ENCODE results near the gene SPATA33. TPM values are rescaled to one million over a fixed set of nuclear protein-coding genes. Genes with fewer than 3 reads are reported as not detected.

Gene SPATA33
- total RNA-seq, 1 experiment from 2014 or later: 17.4 TPM

DNA sequence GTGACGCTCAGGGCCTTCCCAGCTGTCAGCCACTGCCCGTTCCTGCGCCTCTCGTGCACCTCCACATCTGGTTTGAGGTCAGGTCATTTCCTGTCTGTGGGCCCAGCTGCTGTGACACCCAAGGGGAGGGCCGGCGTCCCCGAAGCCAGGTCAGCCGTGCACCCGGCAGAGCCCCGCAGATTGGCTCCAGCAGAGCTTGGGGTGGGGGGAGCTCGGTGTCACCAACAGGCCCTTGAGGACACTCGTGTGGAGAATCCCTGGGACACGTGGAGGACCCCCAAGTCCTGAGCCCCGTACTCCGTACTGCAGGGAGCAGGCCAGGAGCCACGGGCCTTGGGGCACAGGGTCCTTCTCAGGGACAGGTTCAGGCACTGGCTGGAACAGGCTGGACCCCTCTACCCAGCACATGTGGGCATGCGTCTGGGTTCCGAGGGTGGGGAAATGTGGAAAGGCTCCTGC lies 39.1 kb downstream of the SPATA33 start:
- no peak overlapping the region for H2AK5ac ChIP-seq (ENCODE audit: insufficient read length, low read length)
- no peak overlapping the region for H3K27ac ChIP-seq (ENCODE audit: insufficient read length, low read depth, low read length)
- no peak overlapping the region for H3K9ac ChIP-seq (ENCODE audit: extremely low read depth, insufficient read length, low read length)
- no peak overlapping the region for H4K91ac ChIP-seq (ENCODE audit: insufficient read length, low read depth, low read length)
- no CpG with 5 or more reads among the region's 18 CpGs for WGBS (ENCODE audit: extremely low coverage, insufficient read length, low lambda C conversion rate)
- no peaks in the 10 kb centered on the region for H3K79me2 ChIP-seq (ENCODE audit: insufficient read depth, low read length)
- H3K27me3 ChIP-seq (ENCODE audit: insufficient read depth, low read length): no peaks in the 10 kb centered on the region
- TF ChIP-seq, protein P1, sequence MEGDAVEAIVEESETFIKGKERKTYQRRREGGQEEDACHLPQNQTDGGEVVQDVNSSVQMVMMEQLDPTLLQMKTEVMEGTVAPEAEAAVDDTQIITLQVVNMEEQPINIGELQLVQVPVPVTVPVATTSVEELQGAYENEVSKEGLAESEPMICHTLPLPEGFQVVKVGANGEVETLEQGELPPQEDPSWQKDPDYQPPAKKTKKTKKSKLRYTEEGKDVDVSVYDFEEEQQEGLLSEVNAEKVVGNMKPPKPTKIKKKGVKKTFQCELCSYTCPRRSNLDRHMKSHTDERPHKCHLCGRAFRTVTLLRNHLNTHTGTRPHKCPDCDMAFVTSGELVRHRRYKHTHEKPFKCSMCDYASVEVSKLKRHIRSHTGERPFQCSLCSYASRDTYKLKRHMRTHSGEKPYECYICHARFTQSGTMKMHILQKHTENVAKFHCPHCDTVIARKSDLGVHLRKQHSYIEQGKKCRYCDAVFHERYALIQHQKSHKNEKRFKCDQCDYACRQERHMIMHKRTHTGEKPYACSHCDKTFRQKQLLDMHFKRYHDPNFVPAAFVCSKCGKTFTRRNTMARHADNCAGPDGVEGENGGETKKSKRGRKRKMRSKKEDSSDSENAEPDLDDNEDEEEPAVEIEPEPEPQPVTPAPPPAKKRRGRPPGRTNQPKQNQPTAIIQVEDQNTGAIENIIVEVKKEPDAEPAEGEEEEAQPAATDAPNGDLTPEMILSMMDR (conservative IDR thresholded peaks at IDR 0.05): no peak
- Mint-ChIP-seq H3K36me3 (ENCODE audit: insufficient read depth in 1 of 3, low read depth in 3 of 3) (peaks cover 19 to 52% (median 43%) of the 10 kb centered on the region in 3 experiments), H3K27me3 (ENCODE audit: low read depth) (peaks cover 2% of the 10 kb centered on the region; the same call in 1 of the 2 replicates), H3K27ac (no peak overlapping the region), H3K9me3 (no peaks in the 10 kb centered on the region; a peak in 1 of 5 replicates), H3K4me3 (no peak overlapping the region), H3K4me1 (peaks cover 5 to 7% of the 10 kb centered on the region in 2 experiments)
- H4K20me1 ChIP-seq (ENCODE audit: control insufficient read depth, insufficient read depth, insufficient read length): no peaks in the 10 kb centered on the region
- H2AFZ ChIP-seq (ENCODE audit: low read length): no peak overlapping the region
- no peaks in the 10 kb centered on the region for H3K9me3 ChIP-seq (ENCODE audit: control insufficient read depth, low read depth, low read length)
- H3K4me2 ChIP-seq (ENCODE audit: insufficient read depth, insufficient read length, low read length): no peak overlapping the region
- no peak overlapping the region for H3K14ac ChIP-seq (ENCODE audit: insufficient read depth, low read length)
- H2BK5ac ChIP-seq (ENCODE audit: insufficient read length, low read length): no peak overlapping the region
- H2BK15ac ChIP-seq (ENCODE audit: low read depth, low read length): no peak overlapping the region
- H3K18ac ChIP-seq (ENCODE audit: insufficient read length, low read depth, low read length): no peak overlapping the region
- no peak overlapping the region for H2BK12ac ChIP-seq (ENCODE audit: insufficient read length, low read depth, low read length)
- no peak overlapping the region for H3K4ac ChIP-seq (ENCODE audit: low read depth, low read length)
- H3T11ph ChIP-seq (ENCODE audit: low read length): no peak overlapping the region
- DNase-seq: no peak
- H3K56ac ChIP-seq (ENCODE audit: insufficient read length, low read depth, low read length): no peak overlapping the region
- H3K4me1 ChIP-seq (ENCODE audit: insufficient read depth, low read length): no peaks in the 10 kb centered on the region
- no peak overlapping the region for H4K5ac ChIP-seq (ENCODE audit: insufficient read length, low read depth, low read length)
- no peaks in the 10 kb centered on the region for H3K79me1 ChIP-seq (ENCODE audit: insufficient read depth, low read depth, low read length, poor library complexity, severe bottlenecking)
- no peak overlapping the region for H3K23ac ChIP-seq (ENCODE audit: insufficient read length, low read depth, low read length)
- H2BK20ac ChIP-seq (ENCODE audit: low read depth, low read length, poor library complexity, severe bottlenecking): no peak overlapping the region
- no peak overlapping the region for H4K8ac ChIP-seq (replicated peaks; ENCODE audit: insufficient read length, low read depth, low read length)
- H2BK120ac ChIP-seq (ENCODE audit: low read depth, low read length, poor library complexity, severe bottlenecking): no peak overlapping the region
- H3K23me2 ChIP-seq (ENCODE audit: insufficient read length, low read depth, low read length, poor library complexity, severe bottlenecking): peaks cover 11% of the 10 kb centered on the region
